GM18519 (cell line): ENCODE data around the gene RRAGC.
"Not testable (repeated sequence)": the region's sequence is repeated elsewhere in the genome, so short reads cannot be mapped to it uniquely, and the experiment has no call there.

Experiments used
- ATAC-seq: cut with Tn5 transposase; IDR thresholded peaks from one replicate; pipeline ENCODE4 v1.9.1; 2021; ENCODE audit warnings: mild to moderate bottlenecking, moderate library complexity; ENCODE audit not compliant: unreplicated experiment, low FRiP score

Gene RRAGC

DNA sequence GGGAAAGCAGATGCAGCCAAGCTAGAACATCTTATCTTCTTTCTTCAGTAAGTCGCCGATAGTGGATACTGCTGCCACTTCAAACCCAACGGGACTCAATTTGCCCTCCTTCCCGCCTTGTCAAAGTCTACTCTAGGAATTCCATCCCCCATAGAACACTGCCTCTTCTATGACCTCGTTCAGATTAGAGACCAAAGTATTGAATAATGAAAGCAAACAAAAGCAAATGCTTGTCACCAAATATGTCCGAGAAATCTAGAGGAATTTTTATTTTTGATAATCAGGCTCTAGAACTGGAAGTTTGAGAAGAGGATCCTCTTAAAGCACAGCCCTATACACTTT lies 853 bp upstream of the RRAGC start:
- no peak for ATAC-seq

DNA sequence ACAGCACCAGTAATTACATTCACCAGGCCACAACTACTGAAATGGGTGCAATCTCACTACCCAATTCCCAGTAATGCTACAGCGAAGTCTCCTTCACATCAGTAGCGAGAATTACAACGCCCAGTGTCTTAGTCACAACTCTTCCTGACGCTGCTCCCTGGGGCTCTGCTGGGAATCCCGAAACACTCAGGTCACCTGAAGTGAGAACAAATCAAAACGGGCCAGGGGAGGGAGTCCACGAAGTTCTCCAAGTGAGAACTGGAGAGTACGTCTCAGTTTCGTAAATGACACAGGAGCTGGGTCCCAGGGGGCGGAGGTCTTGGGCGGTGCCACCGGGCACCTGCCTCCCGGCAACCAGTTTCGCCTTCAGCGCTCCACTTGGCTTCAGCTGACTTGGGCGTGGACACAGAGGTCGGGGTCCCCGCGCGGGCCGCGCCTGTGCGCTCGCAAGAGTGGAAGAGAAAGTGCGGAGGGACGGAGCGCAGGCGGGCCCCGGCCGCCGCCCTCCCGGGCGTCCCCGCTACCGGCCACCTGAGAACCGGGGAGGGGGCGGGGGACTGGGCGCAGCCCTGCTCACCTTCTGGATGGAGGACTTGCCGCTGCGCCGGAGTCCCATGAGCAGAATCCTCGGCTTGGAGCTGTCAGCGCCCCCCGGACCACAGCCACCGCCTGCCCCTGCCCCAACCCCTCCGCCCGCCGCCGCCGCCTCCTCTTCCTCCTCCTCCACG lies 575 bp downstream of the RRAGC start:
- peak; percentile 21 for ATAC-seq

DNA sequence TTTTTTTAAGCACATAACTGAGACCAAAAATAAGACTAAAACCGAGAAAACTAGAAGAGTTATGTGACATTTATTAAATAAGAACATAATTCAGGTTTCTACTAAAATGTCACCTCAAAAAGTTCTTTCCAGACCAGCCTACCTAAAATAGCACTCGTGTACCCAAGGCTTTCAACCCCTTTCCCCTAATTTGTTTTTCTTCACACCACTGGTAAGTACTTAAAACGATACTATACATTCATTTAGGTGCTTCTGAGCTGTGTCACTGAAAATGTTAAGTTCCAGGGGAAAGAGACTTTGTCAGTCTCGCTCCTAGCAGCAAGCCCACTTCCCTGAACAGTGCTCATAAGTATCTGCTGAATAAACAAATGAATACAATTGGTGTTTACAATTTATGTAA lies 6.8 kb downstream of the RRAGC start:
- ATAC-seq = no peak

DNA sequence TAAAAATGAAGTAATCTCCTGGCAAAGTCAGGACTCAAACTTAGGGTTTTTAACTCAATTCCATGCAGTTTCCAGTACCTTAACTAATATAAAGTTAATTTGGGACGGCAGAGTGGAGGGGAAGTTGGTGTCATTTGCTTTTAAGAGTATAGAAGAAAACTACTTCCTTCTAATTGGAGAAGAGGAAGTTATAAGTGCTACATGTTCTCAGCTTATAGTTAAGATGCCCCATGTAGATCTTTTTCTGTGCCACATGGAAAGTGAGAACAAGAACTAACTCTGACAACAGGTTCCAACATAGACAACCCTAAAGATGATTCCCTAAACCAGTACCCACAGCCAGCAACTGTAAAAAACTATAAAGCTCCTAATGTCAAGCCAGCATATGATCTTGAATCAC lies 11.5 kb downstream of the RRAGC start:
- ATAC-seq = no peak

DNA sequence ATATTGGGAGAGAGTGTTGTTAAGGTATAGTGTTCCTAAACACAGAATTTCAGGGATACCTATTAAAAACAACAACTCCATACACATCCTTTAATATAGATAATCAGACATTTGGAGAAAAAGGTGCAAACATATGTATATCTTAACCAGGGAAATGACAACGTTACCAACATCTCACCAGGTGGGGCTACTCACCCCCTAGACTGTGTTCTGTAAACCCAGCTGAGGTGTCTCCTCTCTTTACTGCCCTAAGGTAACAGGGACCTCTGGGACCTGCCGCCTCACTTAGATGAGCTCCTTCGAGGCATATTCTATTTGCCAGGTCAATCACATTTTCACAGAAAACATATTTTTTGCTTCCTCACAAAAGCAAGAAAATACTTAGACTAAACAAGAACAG lies 13.4 kb downstream of the RRAGC start:
- no peak for ATAC-seq

DNA sequence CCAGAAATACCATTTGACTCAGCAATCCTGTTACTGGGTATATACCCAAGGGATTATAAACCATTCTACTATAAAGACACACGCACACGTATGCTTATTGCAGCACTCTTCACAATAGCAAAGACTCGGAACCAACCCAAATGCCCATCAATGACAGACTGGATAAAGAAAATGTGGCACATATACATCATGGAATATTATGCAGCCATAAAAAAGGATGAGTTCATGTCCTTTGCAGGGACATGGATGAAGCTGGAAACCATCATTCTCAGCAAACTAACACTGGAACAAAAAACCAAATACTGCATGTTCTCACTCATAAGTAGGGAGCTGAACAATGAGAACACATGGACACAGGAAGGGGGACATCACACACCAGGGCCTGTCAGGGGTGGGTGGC lies 14.5 kb downstream of the RRAGC start:
- ATAC-seq = not testable (repeated sequence)

DNA sequence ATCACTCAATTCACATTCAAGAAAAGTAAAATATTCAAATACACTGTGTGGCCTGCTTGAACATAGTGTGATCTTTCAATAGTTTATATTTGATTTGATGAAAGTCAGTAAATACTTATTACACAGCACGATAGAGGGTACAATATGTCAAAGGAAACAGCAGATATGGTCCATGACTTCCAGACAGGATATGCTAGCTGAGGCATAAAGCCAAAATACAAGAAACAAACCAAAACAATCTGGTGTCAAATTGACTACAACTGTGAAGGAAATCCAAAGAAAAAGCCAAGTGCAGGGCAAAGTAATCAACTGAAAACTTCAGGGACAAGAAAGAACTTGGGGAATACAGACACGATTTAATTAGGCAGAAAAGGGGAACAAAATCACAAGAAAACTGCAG lies 19.3 kb downstream of the RRAGC start:
- ATAC-seq = no peak

DNA sequence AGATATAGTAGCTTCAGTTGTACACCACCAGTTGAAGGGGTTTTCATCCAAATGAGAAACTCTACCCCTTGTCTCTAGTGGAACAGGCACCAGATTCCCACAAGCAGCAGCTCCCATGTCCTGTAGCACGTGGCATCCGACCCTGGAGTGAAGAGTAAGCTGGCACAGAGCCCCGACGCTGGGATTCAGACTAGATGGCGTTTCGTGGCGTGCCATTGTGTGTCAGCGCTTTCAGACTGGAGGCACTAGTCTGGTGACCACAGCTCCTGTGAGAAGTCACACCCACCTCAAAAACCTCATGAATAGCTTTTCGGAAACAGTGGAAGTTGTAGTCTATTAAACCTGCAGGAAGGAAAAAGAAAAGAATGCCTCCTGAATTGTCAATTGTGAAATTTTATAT lies 20.2 kb downstream of the RRAGC start:
- no peak for ATAC-seq

DNA sequence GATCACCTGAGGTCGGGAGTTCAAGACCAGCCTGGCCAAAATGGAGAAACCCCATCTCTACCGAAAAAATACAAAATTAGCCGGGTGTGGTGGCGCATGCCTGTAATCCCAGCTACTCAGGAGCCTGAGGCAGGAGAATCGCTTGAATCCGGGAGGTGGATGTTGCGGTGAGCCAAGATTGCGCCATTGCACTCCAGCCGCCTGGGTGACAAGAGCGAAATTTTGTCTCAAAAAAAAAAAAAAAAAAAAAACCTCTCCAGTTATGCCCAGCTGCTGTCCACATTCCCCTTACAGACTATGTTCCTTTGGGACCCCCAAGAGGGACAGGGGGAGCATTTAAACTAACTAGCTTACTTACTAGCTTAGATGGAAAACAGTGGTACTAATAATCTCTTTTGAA lies 23.3 kb downstream of the RRAGC start:
- ATAC-seq = not testable (repeated sequence)

DNA sequence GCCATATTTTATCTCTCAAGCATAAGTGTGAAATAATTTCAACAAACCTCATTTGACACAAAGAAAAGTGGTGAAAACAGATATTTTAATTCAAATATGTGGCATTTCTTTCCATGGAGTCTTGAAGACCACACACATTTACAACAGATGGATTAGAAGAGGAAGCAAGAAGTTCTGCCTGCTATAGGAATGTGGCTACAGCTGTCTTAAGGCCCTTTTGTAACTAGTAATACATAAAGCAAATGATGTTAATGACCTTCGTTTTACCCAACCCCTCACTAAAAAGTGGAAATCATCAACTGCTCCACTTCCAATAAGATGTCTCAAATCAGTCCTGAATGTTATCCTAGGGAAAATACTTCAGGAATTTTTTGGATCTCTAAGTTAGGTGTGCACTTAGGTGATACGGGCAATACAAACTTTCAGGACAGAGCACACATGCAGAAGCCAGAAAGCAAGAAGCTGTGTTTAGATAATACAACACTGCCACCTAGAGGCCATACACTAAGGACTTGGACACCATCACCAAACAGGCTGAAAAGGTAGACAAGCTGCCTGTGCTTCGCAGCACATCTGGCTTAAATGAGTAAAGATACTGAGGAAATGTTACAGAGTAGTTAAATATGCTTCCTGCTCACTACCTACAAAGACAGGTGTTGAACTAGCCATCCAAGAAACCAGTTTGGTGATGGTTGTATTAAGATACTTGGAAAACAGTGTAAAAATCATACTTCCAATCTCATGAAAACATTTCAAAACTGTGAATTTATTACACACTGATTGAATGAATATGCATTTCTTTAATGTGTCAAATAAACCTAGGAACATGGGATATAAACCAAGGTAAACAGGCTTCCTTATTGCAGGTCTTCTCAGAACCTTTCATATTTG lies 24.4 kb downstream of the RRAGC start:
- no peak for ATAC-seq

DNA sequence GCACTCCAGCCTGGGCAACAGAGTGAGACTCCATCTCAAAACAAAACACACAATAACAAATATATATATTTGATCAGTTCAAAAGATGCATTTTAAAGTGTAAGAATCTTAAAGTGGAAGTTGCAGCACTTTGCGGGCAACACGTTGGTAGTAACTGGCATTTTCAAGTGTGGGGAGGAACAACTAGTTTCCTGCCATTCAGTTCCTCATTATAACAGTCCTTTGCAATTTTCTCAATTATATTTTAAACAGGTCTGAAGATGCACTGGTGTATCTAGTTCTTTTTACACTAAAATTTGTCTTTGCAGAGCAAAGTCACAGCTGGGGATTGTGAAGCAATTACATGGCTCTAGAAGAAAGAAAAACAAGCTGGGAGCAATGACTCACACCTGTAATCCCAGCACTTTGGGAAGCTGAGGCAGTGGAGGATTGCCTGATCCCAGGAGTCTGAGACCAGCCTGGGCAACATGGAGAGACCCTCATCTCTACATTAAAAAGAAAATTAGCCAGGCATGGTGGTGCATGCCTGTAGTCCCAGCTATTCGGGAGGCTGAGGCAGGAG lies 25.3 kb downstream of the RRAGC start:
- ATAC-seq = no peak

DNA sequence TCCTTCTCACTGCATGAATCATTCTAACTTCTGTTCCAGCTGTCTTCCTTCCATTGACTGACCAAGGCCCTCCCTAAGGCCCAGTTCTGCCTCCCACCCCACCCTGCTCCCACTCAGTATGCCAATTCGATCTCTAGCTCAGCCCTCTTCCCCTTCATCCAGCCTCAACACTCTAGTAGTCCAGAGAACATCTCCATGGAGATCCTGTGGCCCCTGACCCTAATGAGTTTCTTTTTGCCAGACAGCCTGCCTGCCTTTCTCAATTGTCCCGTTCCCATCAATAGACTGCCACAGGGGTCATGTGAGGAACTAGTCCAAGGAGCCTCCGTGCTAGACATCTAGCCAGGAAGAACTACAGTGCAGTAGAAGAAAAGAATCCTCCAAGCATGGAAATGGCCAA lies 26.4 kb downstream of the RRAGC start:
- ATAC-seq = no peak

DNA sequence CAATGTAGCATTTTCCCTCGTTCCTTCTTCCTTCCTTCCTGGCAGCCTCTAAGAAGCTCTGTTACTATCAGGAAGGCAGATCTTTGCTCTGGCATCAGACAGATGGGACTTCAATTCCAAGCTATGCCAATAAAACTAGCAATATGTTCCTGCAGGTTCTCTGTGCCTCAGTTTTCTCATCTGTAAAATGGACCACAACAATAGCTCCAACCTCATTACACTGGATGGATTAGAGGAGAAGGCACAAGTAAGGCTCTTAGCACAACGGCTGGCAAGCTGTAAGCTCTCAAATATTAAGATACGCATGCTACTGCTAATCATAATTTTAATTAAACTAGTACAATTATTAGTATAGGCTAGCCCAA lies 27.2 kb downstream of the RRAGC start:
- ATAC-seq = no peak

DNA sequence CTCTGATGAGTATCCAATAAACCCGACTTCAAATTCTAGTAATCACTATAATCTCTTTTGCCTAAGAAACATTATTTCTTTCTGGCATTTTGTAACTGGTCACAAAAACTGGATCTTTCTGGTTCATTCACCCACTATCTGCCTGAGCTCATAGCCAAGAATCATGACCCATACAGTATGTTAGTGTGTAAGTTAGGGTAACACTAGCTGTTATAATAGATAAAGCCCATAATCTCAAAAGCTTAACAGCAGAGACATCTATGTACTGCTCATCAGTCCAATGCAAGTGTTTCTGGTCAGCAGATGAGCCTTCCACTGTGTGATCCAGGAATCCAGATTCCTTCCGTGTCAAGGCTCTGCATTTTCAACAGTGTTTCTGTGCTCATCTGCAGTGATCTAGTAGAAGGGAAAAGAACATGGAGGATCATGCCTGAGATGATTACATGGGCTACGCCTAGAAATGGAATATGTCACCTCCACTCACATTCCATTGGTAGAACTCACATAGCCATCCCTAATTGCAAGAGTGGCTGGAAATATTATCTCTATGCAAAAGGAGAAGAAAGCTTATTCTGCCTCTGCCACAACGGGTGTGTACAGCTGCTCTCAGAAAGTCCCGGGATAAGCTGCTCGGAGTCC lies 27.7 kb downstream of the RRAGC start:
- no peak for ATAC-seq

DNA sequence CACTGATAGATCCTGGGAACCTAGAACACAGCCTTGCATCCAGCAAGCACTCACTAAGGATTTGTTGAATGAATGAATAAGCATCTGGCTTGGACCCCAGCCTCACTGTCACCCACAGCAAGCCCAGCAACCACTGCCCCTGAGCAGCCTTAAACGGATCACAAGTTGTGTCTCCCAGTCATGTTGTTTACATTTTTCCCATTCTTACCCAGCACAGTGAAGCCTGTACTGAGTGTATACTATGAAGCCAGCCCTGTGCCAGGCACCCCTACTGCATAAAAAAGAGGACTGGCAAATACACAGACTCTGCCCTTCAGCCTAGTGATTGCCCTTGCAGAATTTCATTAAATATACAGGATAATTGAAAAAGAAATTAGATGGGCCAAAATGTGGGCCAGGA lies 30.2 kb downstream of the RRAGC start:
- no peak for ATAC-seq

DNA sequence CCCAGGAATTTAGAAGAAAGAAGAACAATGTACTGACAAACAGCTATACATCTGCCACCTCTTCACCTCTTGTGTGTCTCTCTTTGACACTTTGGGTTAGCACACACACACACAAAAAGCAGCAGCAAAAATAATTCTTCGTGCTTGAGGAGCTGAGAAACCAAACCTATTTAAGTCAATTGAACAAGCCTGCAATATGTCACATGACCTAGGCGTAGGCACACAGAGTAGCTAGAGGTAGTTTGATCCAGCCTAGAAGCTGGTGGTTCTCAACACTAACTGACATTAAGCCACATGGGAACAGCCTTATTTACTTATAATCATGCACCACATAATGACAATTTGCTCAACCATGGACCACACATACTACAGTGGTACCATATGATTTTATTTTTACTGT lies 32.3 kb downstream of the RRAGC start:
- no peak for ATAC-seq

DNA sequence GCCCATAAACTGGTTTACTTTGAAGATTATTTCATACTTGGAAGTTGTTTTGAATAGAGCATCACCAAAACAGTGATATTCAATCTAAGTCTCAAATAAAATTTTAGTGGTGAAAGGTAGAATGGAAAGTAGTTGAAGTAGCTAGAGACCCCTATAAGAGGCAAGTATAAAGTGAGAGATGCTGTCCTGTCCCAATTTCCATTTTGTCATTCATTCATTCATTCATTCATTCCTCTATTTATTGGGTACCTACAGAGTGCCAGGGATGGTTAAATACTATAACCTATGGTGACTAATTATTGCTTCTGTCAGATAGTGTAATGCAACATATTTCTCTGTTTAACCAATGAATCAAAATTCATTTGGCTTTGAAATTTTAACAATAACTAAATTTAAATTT lies 32.7 kb downstream of the RRAGC start:
- ATAC-seq = no peak

DNA sequence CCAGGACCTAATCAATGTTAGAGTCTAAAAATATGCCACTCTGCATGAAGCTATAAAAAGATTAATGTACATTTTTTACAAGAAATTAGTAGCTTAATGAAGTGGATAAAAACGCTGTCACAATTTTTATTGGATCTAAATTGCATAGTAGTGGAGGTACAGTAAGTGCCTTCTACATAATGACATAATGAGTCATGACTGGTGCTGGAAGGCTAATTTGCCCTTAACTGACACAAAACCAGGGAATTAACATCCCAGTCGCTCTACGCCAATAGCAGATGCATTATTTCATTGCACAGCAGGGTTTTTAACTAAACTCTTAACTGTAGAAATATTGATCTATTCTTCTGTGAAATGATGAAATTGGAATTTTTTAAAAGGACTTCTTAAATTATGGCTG lies 33.3 kb downstream of the RRAGC start:
- no peak for ATAC-seq

DNA sequence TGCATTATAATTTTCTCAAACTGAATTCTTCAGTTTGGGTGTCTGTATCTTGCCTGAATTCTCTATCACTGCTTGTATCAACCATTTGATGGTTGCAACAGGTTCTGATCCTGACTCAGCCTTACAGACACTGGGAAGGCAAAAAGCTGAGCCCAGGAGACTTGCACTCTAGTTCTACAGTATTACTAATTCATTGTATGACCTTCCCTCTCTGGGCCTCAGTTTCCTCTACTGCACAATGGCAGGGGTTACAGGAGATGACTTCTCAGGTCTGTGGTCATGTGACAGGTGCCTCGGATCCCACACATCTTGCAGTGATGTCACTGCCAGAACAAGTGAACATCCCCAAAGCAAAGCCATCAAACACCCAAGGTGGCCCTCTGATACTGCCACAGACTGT lies 38.7 kb downstream of the RRAGC start:
- no peak for ATAC-seq

DNA sequence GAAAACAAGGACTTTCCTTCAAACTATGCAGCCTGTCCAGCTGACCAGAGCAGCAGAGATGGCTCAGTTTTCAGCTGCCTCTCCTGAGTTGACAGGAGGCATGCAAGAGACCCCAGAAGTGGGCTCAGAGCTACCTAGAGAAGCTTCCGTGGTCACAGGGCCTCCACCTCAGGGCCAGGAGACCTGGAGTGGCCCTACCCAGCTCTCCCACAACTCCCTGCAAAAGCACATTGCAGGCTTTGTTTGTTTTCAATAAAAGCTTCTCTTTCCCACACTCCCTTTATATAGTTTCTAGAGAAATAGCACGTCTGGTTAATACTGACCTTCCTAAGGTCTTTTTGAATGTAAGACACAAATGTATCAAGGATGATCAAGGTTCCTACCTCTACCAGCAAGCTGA lies 40.1 kb downstream of the RRAGC start:
- no peak for ATAC-seq

DNA sequence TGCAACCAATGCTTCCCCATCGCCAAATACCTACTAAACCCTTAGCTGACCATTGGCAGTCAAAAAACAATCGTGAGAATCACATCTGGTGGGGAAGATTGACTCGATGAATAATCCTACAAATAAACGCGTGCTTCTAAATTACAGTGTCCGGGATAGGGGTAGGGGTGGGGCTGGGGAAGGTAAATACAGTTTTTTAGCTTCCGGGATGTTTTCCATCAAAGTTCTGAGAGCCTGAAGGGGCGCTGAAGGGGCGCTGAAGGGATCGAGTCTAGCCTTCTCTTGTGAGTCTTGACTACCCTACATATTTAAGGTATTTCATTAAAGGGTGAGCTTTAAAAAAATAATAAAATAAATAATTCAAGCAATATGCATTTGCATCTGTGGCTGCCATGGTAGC lies 40.5 kb downstream of the RRAGC start:
- ATAC-seq = no peak
